SU-DHL-6 (cell line): ENCODE results near the gene CHST15.

Source experiments
- CTCF ChIP-seq: fragments of 200-600 bp; sonication (generic); IDR thresholded peaks from one replicate; pipeline ENCODE4 v1.5.1; 2017; ENCODE audit warnings: antibody characterized with exemption, mild to moderate bottlenecking, low read length, moderate library complexity; ENCODE audit not compliant: insufficient read depth, poor library complexity, severe bottlenecking
- EZH2phosphoT487 ChIP-seq: fragments of 200-600 bp; sonication (generic), shearing (Covaris generic); conservative IDR thresholded peaks from 2 replicates; pipeline ENCODE4 v1.6.1; 2018; ENCODE audit warnings: mild to moderate bottlenecking, antibody characterized with exemption, low read length, moderate library complexity, mixed read lengths

- no peak for TF ChIP-seq CTCF
- no peak for TF ChIP-seq EZH2phosphoT487
Observed at GRCh38 chr10:124040451-124041188, 52.8 kb downstream of the CHST15 start.
